ENCODE measurements around the gene KRT71.

KRT71 gene

GRCh38 chr12:52524898-52525591, 27.9 kb downstream of the KRT71 start:
- no peak for DNase-seq (ENCODE audit: extremely low spot score)
- CTCF ChIA-PET, result no interaction called here
- POLR2A ChIA-PET, result no interaction called here
- no peak for TF ChIP-seq LEF1 (IDR thresholded peaks at IDR 0.05; ENCODE audit: borderline replicate concordance)
- TF ChIP-seq SUZ12 (IDR thresholded peaks at IDR 0.05), result no peak
- no peak for TF ChIP-seq HDGF (IDR thresholded peaks at IDR 0.05; ENCODE audit: borderline replicate concordance)
- TF ChIP-seq ZNF384 (IDR thresholded peaks at IDR 0.05), result no peak

GRCh38 chr12:52524241-52524897, 28.6 kb downstream of the KRT71 start:
- TF ChIP-seq ELF4 (IDR thresholded peaks at IDR 0.05) (no peak), SP1 (IDR thresholded peaks at IDR 0.05) (no peak), ZNF384 (IDR thresholded peaks at IDR 0.05) (no peak), HDGF (IDR thresholded peaks at IDR 0.05; ENCODE audit: borderline replicate concordance) (no peak)
- no peak for DNase-seq (ENCODE audit: extremely low spot score)
- CTCF ChIA-PET, result interaction anchor here (0.6 kb wide), 1 partner anchor 8 kb away, joined by 3 read pairs; no protein-coding TSS in a partner anchor
- POLR2A ChIA-PET, result no interaction called here

DNA sequence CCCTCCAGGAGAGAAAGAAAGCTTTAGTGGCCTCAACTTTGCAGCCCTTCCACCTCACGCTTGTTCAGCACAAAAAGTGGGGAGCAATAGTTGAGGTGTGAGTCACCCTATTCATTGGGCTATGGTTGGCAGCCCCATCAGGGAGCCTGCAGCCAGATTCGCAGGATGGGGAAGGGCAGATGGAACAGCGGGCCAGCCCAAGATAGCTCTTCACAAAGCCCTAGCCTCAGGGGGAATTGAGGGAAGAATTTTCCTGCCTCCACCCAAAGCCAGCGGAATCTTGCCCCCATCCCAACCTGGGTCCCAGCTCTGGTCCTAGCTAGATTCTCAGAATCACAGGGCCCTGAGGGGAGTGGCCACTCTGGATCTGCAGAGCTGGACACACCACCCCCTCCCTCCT, 29.1 kb downstream of the KRT71 start:
- POLR2A ChIA-PET, result no interaction called here
- TF ChIP-seq FOXM1 (IDR thresholded peaks at IDR 0.05; ENCODE audit: borderline replicate concordance) (no peak), L3MBTL2 (conservative IDR thresholded peaks at IDR 0.05) (no peak), NFRKB (IDR thresholded peaks at IDR 0.05) (no peak), FOXK2 (IDR thresholded peaks at IDR 0.05) (no peak)
- CTCF ChIA-PET, result interaction anchor here (0.6 kb wide), 1 partner anchor 9 kb away, joined by 3 read pairs; no protein-coding TSS in a partner anchor
- DNase-seq (ENCODE audit: extremely low spot score), result no peak

- TF ChIP-seq FOXK2 (IDR thresholded peaks at IDR 0.05) (no peak), ZNF384 (IDR thresholded peaks at IDR 0.05) (no peak), L3MBTL2 (conservative IDR thresholded peaks at IDR 0.05) (no peak), HDGF (IDR thresholded peaks at IDR 0.05; ENCODE audit: borderline replicate concordance) (no peak), ARNT (IDR thresholded peaks at IDR 0.05) (no peak), SP1 (IDR thresholded peaks at IDR 0.05) (no peak), ELF4 (IDR thresholded peaks at IDR 0.05) (no peak), FOXM1 (IDR thresholded peaks at IDR 0.05; ENCODE audit: borderline replicate concordance) (no peak), LEF1 (IDR thresholded peaks at IDR 0.05; ENCODE audit: borderline replicate concordance) (no peak), PKNOX1 (IDR thresholded peaks at IDR 0.05) (no peak)
- ChIA-PET POLR2A (no interaction called here), CTCF (no interaction called here)
- DNase-seq (ENCODE audit: extremely low spot score), result no peak
Observed at GRCh38 chr12:52522346-52523011, 30.5 kb downstream of the KRT71 start.

- ChIA-PET CTCF (interaction anchor here (0.8 kb wide), 1 partner anchor 358 kb away, joined by 3 read pairs; no protein-coding TSS in a partner anchor), POLR2A (no interaction called here)
- DNase-seq (ENCODE audit: extremely low spot score), result no peak
- TF ChIP-seq ARNT (IDR thresholded peaks at IDR 0.05), result no peak
- TF ChIP-seq SUZ12 (IDR thresholded peaks at IDR 0.05), result no peak
- no peak for TF ChIP-seq NFRKB (IDR thresholded peaks at IDR 0.05)
- TF ChIP-seq FOXA1 (IDR thresholded peaks at IDR 0.05), result no peak
- TF ChIP-seq ZNF384 (IDR thresholded peaks at IDR 0.05), result no peak
- TF ChIP-seq FOXK2 (IDR thresholded peaks at IDR 0.05), result no peak
- no peak for TF ChIP-seq BHLHE40 (IDR thresholded peaks at IDR 0.05; ENCODE audit: borderline replicate concordance)
- no peak for TF ChIP-seq SP1 (IDR thresholded peaks at IDR 0.05)
- TF ChIP-seq HDGF (IDR thresholded peaks at IDR 0.05; ENCODE audit: borderline replicate concordance), result no peak
- TF ChIP-seq ELF4 (IDR thresholded peaks at IDR 0.05), result no peak
- no peak for TF ChIP-seq FOXM1 (IDR thresholded peaks at IDR 0.05; ENCODE audit: borderline replicate concordance)
- TF ChIP-seq PKNOX1 (IDR thresholded peaks at IDR 0.05), result no peak
- TF ChIP-seq TARDBP (IDR thresholded peaks at IDR 0.05), result no peak
- TF ChIP-seq L3MBTL2 (conservative IDR thresholded peaks at IDR 0.05), result no peak
- TF ChIP-seq LEF1 (IDR thresholded peaks at IDR 0.05; ENCODE audit: borderline replicate concordance), result no peak
- TF ChIP-seq CTBP1 (IDR thresholded peaks at IDR 0.05; ENCODE audit: borderline replicate concordance), result no peak
Observed at GRCh38 chr12:52521568-52522266, 31.2 kb downstream of the KRT71 start.

DNA sequence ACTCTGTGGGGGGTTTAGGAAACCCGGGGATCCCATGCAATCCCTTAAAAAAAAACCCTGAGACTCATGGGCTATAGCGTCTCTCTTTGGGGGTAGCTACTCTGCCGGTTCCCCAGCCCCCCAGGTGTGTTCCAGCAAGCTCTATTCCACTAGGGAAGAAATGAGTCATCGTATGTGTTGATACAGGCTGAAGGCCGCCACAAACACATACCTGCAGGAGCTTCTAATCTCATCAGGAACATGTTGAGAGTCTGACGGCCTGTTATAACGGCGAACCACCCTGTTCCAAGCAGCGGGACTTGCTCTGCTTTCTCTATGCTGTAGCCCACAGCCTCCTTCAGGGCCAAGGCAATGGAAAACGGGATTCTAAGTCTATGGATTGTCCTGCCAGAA, 31.8 kb downstream of the KRT71 start:
- CTCF ChIA-PET, result interaction anchor here (0.8 kb wide), 1 partner anchor 359 kb away, joined by 3 read pairs; no protein-coding TSS in a partner anchor
- no peak for TF ChIP-seq FOXA1 (IDR thresholded peaks at IDR 0.05)
- no peak for TF ChIP-seq L3MBTL2 (conservative IDR thresholded peaks at IDR 0.05)
- TF ChIP-seq FOXM1 (IDR thresholded peaks at IDR 0.05; ENCODE audit: borderline replicate concordance), result no peak
- no peak for TF ChIP-seq LEF1 (IDR thresholded peaks at IDR 0.05; ENCODE audit: borderline replicate concordance)
- TF ChIP-seq PKNOX1 (IDR thresholded peaks at IDR 0.05), result no peak
- no peak for TF ChIP-seq ZNF384 (IDR thresholded peaks at IDR 0.05)
- no peak for TF ChIP-seq BHLHE40 (IDR thresholded peaks at IDR 0.05; ENCODE audit: borderline replicate concordance)
- no peak for TF ChIP-seq CTBP1 (IDR thresholded peaks at IDR 0.05; ENCODE audit: borderline replicate concordance)
- no peak for TF ChIP-seq HDGF (IDR thresholded peaks at IDR 0.05; ENCODE audit: borderline replicate concordance)
- TF ChIP-seq NFRKB (IDR thresholded peaks at IDR 0.05), result no peak
- no peak for TF ChIP-seq SUZ12 (IDR thresholded peaks at IDR 0.05)
- POLR2A ChIA-PET, result no interaction called here
- no peak for DNase-seq (ENCODE audit: extremely low spot score)

Data from HEK293T (cell line).